HG02885 (cell line): ENCODE measurements around the gene SERPINE2.

Source experiments
- ATAC-seq: cut with Tn5 transposase; IDR thresholded peaks from one replicate; pipeline ENCODE4 v1.9.1; 2021; ENCODE audit warnings: mild to moderate bottlenecking; ENCODE audit not compliant: unreplicated experiment, poor library complexity

Gene SERPINE2

DNA sequence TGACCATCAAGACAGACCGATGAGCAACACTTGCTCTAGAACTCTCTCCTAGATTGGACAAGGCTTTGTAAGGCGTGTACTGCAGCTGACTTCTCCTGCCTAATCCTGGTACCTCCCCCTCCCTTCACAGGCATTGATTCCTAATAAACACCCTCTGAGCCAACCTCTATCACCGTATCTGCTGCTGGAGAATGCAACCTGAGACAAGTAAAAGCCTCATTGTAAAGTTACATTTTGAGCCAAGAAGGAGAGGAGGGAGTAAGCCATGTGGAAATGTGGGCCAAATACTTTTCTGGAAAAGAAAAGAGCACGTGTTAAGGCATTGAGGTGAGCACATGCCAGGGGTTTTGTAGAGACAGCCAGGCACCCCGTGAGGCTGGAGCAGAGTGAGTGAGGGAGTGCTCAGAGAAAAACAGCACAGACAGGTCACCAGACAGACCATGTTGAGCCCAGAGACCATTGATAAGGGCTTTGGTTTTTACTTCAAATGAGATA lies 91.3 kb downstream of the SERPINE2 start:
- no peak for ATAC-seq

DNA sequence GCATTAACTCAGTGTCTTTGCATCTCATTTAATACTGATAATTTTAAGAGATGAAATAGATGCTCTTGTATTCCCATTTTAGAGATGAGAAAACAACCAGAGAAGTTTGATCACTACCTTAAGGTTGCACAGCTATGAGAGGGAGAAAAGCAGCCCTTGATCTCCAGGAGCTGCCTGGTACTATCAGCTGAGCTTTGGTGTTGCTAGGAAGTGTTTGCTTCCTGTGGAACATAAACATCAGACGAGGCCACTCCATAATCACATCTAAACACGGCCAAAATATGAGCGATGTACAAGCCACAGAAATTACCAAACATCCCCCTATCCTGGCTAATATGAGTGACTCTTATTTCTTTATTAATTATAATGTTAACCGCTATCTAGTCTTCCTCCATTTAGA lies 93.3 kb downstream of the SERPINE2 start:
- no peak for ATAC-seq

DNA sequence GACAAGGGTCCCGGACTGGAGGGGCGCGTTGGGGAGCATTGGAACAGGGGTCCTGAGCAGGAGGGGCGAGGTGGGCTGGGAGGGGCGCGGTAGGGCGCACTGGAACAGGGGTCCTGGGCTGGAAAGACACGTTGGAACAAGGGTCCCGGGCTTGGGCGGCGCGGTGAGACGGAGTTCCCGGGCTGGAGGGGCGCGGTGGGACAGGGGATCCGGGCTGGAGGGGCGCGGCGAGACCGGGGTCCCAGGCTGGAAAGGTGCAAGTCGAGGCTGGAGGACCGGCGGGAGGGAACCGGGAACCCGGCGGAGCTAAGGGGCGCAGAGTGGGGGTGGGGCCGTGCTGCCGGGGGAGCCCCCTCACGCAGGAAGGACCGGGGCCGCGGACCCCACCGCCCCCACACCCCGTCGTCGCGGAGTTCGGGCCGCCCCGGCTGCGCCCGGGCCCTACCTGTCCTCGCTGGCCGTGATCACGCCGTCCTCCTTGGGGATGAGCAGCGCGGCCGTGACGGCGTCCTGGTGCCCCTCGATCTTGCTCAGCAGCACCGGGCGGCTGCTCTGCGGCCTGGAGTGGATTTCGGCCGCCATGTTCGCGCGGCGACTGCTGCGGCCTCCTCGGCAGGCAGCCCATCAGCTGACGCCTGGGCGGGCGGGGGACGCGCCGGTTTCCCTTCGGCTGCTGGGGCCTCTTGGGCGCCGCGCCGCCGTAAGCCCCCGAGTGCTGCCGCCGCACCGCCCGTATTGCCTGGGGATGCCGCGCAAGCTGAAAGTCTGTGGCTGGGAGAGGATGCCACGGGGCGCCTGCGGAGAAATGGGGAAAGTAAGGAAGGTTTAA lies 94.2 kb downstream of the SERPINE2 start, which contains the start of gene WDFY1:
Gene WDFY1, minus strand, starts transcription at position 633 of the 829 bp plus-strand sequence. Its CDS starts 51 bp downstream, at position 582.
- peak; percentile 74 for ATAC-seq

DNA sequence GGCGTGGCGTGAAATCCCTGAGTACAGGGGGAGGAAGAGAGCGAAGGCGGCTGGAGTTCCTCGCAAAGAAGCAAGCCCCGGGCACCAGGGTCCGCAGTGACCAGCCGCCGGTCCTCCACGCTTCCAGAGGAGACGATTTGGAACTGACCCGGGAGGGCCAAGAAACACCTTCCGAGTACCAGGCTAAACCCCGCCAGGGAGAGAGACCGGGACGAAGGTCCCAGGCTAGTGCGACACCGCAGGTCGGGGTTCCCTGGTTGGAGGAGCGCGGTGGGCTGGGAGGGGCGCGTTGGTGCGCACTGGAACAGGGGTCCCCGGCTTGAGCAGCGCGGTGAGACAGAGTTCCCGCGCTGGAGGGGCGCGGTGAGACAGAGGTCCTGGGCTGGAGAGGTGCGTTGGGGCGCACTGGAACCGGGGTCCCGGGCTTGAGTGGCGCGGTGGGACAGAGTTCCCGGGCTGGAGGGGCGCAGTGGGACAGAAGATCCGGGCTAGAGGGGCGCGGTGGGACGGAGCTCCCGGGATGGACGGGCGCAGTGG lies 94.9 kb downstream of the SERPINE2 start:
- peak; percentile 15 for ATAC-seq

GRCh38 chr2:223943561-223944008 lies 95.5 kb downstream of the SERPINE2 start:
- ATAC-seq: no peak

GRCh38 chr2:223943135-223943534 lies 96.0 kb downstream of the SERPINE2 start:
- ATAC-seq: no peak

DNA sequence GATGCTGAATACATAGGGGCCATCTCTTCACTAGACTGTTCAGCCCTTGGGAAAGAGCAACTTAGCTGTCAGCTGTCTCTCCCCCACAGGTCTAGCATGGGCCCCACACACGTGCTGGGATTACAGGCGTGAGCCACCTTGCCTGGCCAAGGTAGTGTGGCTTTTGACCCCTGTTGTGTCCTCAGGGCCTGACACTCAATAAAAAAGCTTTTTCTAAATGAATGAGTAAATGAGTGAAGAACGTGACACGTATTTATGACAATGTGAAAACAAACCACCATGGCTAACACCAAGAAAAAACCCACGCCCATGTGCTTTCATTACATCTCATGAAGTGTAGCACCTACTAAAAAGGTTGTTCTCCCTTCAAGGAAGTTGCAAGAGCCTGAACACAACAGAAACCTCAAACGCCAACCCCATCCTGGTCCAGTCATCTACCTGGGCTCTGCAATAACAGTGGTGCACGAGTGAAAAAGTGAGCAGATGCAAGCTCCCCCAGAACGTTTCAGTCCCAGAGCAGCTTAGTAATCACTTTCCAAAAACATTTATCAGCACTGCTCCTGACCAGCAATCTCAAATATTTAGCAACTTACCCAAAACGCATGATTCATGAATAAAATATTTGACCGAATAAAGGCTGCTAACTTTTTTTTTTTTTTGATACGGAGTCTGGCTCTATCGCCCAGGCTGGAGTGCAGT lies 97.4 kb downstream of the SERPINE2 start:
- peak; percentile 68 for ATAC-seq

DNA sequence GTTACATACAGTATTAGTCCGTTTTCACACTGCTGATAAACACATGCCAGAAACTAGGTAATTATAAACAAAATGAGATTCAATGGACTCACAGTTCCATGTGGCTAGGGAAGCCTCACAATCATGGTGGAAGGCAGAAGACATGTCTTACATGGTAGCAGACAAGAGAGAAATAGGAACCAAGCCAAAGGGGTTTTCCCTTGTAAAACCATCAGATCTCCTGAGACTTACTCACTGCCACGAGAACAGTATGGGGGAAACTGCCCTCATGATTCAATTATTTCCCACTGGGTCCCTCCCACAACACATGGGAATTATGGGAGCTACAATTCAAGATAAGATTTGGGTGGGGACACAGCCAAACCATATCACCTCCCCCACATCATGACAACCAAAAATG lies 99.6 kb downstream of the SERPINE2 start:
- peak; percentile 27 for ATAC-seq

- no peak for ATAC-seq
These were observed 101.6 kb downstream of the SERPINE2 start for GRCh38 chr2:223937535-223937934.

DNA sequence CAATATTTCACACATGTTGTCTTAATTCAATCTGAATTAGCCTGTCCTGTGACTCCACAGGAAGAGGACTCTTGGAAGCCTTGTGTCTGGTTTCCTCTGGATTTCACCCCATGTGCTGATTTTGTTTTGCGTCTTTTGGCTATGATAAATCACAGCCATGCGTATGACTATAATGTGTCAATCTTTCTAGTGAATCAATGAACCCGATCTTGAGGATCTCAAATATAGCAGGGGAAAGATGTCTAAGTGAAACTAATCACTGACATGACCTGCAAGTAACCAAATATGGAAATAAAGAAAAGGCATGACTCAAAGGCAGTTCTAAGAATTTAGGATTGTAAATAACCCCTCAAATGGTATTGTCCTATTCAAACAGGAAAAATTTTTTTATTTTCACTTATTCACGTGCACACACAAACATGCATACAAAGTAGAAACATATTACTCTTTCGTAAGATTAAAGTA lies 102.2 kb downstream of the SERPINE2 start:
- ATAC-seq: peak; percentile 25

DNA sequence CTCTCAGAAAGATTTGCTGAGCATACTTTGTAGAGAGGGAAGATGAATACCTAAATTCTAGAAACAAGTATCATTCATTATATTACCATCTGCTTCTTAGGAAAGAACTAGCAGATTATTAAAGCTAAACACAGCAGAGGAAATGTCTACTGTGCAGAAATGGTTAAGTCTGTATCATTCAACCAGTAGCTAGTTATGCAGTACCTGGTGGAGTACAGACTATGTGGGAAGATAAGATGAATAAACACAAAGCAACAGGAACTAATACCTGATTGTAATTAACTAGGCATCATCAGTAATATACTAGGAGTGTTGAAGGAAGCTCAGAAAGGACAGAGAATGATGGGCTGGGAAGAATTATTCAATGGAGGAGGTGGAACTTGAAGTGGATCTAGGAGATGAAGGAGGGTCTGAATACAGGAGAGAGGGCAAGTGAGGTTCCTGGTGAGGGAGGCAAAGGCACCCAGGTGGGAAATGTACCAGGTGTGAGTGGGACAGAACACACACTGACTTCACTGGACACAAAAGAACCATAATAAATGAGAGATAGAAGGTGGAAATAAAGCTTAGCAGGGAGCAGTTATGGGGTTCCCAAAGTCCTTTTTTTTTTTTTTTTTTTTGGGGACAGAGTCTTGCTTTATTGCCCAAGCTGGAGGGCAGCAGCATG lies 103.5 kb downstream of the SERPINE2 start:
- no peak for ATAC-seq

DNA sequence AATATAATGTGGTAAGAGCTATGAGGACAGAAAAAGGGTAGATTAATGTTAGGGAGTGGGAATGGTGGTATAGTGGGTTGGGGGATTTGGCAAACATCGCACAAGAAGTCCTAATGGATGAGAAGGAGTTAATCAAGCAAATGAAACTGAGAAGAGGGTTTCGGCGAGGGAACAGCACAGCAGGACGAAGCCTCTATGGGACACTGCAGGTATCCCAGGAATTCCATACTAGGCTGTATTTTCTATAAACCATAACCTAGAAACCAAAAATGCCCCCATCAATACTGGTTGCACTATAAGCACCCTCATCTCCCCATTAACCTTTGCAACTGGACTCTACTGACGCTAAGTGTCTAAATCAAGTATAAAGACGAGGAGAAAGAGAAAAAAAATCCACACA lies 104.2 kb downstream of the SERPINE2 start:
- no peak for ATAC-seq

GRCh38 chr2:223932816-223933800 lies 106.0 kb downstream of the SERPINE2 start:
- no peak for ATAC-seq

DNA sequence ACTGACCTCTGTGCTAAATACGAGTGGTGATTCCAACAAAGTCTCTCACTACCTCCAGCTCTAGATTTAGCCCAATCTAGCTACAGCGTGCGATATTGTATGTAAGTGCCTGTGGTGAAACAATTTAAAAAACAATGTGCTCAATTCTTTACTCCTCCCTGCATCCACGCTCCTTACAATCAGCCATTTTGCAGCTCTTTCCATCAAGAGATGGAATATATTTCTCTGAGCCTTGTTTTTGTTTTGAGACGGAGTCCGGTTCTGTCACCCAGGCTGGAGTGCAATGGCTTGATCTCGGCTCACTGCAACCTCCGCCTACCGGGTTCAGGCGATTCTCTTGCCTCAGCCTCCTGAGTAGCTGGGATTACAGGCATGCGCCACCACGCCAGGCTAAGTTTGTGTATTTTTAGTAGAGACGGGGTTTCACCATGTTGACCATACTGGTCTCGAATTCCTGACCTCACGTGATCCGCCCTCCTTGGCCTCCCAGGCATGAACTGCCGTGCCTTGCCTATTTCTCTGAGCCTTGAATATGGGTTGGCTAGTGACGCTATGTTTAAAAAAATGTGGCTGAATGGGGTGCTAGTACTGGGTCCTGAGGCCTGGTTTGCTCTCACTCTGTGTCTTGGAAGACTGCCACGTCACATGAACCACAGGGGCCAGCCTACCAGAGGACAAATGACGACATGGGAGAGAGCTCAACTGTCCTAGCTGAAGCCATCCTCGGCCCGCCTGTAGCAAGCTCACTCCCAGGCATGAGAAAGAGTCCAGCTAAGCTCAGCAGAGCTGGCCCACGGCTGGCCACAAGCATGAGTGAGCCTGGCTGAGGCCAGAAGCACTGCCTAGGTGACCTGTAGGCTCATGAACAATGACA lies 108.7 kb downstream of the SERPINE2 start:
- ATAC-seq: no peak

GRCh38 chr2:223929571-223930102 lies 109.4 kb downstream of the SERPINE2 start:
- no peak for ATAC-seq

- ATAC-seq: no peak
These were observed 110.7 kb downstream of the SERPINE2 start for GRCh38 chr2:223928113-223929006.

DNA sequence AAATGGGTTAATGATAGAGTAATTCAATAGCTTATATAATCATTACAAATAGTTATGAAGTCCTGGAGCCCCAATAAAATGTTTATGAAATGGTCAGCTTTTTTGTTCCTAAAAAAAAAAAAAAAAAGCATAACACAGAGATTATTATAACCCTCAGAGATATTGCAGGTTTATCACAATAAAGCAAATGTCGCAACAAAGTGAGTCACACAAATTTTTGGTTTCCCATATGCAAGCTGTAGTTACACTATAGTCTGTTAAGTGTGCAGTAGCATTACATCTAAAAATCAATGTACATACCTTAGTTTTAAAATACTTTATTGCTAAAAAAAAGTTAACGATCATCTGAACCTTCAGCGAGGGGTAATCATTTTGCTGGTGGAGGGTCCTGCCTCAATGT lies 114.0 kb downstream of the SERPINE2 start:
- no peak for ATAC-seq
